Tongue (tissue), 2 donors: Measurements from ENCODE around the gene CDX2. TPM values are rescaled to one million over a fixed set of nuclear protein-coding genes. Genes with fewer than 3 reads are reported as not detected.
"Not testable (repeated sequence)": the region's sequence is repeated elsewhere in the genome, so short reads cannot be mapped to it uniquely, and the experiment has no call there.

Experiments used
- DNase-seq: peaks from one replicate; pipeline ENCODE4 v3.0.0-alpha.2; 2015
- total RNA-seq: library from RNA; depleted of rRNA; stranded (reverse); fragments of >200 nt; gene quantifications from one replicate; pipeline ENCODE4 v1.2.3, GENCODE V29; 2014

Gene CDX2
- total RNA-seq, 1 donor from 2014 or later = not detected

DNA sequence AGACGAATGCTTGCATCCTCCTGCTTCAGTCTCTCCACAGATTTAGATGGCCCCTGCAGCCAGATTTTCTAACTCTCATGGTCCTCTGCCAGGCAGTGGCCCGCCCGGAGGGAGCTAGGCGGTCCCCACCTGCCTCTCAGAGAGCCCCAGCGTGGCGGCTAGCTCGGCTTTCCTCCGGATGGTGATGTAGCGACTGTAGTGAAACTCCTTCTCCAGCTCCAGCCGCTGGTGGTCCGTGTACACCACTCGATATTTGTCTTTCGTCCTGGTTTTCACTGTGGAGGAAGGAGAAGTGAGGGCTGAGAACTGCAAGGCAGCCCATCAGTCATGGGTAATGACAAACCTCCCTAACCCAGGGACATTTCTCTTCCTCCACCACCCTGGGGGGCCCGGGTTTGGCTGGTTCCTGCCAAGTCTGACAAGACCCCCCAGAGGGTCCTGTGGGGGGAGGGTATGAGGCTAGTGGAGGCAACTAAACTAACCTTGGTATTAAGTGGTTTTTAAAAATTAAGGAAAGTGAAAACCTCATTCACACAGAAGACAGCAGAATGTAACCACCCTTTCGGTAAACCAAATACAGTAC lies 4.3 kb downstream of the CDX2 start:
- DNase-seq = no peak

GRCh38 chr13:27964206-27964605 lies 4.9 kb downstream of the CDX2 start:
- DNase-seq = not testable (repeated sequence)

DNA sequence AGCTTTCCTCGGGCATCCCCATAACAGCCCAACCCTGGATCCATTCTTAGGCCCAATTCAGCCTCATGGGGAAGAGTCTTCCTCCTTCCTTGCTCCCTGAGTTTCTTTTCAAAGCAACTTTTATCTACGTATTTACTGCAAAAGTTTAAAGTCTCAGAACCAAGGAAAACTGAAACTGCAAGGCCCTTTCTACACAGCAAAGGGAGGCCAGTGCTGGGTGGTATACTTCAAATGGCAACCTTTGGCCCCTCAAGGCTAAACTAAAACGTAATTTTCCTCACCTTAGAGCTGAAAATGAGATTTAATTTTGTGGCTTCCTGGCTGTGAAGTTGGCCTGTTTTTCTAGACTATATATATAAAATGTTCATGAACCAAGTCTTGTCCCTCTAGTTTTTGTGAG lies 5.6 kb downstream of the CDX2 start:
- DNase-seq = no peak

DNA sequence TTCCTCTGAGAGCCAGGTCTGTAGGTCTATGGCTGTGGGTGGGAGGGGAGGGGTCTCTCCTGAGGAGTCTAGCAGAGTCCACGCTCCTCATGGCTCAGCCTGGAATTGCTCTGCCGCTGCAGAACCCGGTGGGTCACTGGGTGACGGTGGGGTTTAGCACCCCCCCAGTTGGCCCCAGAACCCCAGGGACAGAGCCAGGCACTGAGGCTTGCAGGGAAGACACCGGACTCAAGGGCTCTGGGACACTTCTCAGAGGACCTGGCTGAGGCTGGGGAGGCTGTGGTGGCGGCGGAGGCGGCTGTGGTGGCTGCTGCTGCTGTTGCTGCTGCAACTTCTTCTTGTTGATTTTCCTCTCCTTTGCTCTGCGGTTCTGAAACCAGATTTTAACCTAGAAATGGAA lies 6.1 kb downstream of the CDX2 start:
- no peak for DNase-seq

DNA sequence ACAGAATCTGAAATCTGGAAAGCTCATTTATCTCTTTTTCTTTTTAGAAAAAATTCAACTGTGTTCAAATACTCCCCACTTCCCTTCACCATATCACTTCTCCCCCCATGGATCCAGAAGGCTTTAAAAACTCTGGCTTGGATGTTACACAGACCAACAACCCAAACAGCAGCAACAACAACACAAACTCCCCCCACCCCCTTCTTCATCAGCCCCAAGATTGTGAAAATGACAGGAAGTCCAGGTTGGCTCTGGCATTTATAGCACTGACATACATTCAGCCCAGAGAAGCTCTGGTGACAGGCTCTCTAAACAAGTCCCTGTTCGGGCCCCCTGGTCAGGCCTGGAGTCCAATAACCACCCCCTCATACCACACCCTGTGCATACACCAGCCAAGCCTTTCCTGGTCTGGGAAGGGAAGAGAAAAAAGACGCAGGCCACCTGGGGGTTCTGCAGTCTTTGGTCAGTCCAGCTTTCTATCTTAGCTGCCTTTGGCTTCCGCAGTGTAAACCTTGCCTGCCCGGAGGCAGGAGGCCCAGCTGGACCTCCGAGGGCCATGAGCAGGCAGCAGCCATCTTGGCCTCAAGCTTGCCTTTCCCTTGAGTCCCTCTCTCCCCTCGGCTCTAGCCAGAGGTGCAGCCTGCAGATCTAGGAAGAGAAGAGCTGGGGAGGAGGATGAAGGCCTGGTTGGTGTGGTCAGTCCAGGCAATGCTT lies 6.8 kb downstream of the CDX2 start:
- no peak for DNase-seq

GRCh38 chr13:27961227-27962085 lies 7.7 kb downstream of the CDX2 start:
- no peak for DNase-seq

GRCh38 chr13:27960362-27961226 lies 8.5 kb downstream of the CDX2 start:
- DNase-seq = peak; percentile 45

GRCh38 chr13:27959976-27960361 lies 9.1 kb downstream of the CDX2 start:
- DNase-seq = no peak

GRCh38 chr13:27956576-27957300 lies 12.4 kb downstream of the CDX2 start:
- no peak for DNase-seq

- DNase-seq = no peak
These were observed 14.0 kb downstream of the CDX2 start for GRCh38 chr13:27955014-27955591.

DNA sequence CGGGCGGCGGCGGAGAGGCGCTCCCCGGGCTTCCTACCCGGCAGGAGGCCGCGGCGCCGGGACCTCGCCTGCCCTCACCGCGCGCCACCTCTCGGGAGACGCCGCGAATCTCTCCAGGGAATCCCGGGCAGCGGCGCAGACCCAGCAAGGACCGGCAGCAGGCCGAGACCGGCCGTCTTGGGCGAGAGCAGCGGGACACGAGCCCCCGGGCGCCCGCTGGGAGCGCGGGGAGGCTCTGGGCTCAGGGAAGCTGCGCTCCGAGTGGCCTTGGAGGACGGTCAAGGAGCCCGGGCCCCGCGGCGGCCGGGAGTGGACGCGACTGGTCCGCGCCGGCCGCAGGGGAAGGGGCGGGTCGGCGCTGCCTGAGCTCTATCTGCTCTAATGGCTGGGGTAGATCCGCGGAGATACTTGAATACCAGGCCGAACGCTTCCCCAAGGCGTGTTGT lies 14.7 kb downstream of the CDX2 start:
- DNase-seq = no peak

- DNase-seq = peak; percentile 83
These were observed 15.3 kb downstream of the CDX2 start for GRCh38 chr13:27953676-27954405.

- no peak for DNase-seq
These were observed 16.0 kb downstream of the CDX2 start for GRCh38 chr13:27952876-27953675.

- no peak for DNase-seq
These were observed 26.1 kb downstream of the CDX2 start for GRCh38 chr13:27942972-27943371.

GRCh38 chr13:27933580-27934328 lies 35.4 kb downstream of the CDX2 start:
- no peak for DNase-seq

DNA sequence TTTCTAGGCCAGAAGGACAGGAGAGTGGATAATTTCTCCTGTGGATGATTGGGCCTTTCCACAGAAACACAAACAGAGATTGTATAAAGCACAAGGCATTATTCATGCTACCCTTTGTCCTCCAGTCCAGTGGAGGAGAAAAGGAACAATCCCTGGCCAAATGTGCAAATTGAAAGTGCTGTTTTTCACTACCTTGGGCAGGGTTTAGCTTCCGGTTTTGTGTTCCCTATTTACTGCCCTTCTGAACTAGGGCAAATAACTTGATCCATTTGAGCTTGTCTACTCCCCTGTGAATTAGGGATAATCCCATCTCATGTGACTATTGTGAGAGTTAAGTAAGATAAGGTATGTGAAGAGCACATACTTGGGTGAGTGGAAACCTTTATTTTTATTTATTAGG lies 36.0 kb downstream of the CDX2 start:
- DNase-seq = no peak

- no peak for DNase-seq
These were observed 39.2 kb downstream of the CDX2 start for GRCh38 chr13:27929868-27930267.
